ENCODE data around the gene PPIB. TPM values are rescaled to one million over a fixed set of nuclear protein-coding genes. Genes with fewer than 3 reads are reported as not detected.

The PPIB gene
- total and polyA plus RNA-seq, 9 of the 15 experiments (the other 6 are each of a cell fraction or from before 2014, with no cell fraction given): 306 to 746 (median 439) TPM

DNA sequence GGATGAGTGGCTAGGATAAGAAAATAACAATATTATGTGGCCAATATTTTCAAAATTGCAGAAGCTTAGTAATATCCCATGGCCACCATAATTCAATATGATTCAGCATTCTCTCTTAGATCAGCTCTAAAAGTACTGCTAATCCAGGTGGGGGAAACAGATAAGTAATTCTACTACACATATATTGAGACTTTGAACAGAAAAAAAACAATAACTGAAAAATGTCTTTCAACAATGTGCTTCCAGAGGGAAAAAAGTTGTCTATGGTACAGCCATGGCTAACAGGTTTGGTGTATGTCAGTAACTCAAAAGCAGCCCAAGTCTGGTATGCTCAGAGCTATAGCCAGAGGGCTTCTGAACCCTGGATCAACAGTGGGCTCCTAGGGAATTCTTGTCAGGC is 42.4 kb upstream of the PPIB start (continued):
- TF ChIP-seq, protein P1, sequence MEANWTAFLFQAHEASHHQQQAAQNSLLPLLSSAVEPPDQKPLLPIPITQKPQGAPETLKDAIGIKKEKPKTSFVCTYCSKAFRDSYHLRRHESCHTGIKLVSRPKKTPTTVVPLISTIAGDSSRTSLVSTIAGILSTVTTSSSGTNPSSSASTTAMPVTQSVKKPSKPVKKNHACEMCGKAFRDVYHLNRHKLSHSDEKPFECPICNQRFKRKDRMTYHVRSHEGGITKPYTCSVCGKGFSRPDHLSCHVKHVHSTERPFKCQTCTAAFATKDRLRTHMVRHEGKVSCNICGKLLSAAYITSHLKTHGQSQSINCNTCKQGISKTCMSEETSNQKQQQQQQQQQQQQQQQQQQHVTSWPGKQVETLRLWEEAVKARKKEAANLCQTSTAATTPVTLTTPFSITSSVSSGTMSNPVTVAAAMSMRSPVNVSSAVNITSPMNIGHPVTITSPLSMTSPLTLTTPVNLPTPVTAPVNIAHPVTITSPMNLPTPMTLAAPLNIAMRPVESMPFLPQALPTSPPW (CRISPR knock-in tag; IDR thresholded peaks at IDR 0.05): no peak
- TF ChIP-seq, protein P2, sequence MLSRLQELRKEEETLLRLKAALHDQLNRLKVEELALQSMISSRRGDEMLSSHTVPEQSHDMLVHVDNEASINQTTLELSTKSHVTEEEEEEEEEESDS (CRISPR knock-in tag; IDR thresholded peaks at IDR 0.05): no peak
- TF ChIP-seq POLR2AphosphoS2 (IDR thresholded peaks at IDR 0.05; ENCODE audit: low read length) (no peak), SOX6 (IDR thresholded peaks at IDR 0.05) (0 out of 2 replicates have a peak, but pooled peaks have one; percentile 64), MAFF (IDR thresholded peaks at IDR 0.05; ENCODE audit: low read length) (peak; percentile 82), DPF2 (IDR thresholded peaks at IDR 0.05) (peak; percentile 90), PCBP2 (IDR thresholded peaks at IDR 0.05; ENCODE audit: low read depth, low read length, poor library complexity, severe bottlenecking) (no peak), FIP1L1 (IDR thresholded peaks at IDR 0.05; ENCODE audit: low read depth, low read length, poor library complexity, severe bottlenecking) (no peak), ADNP (tag; IDR thresholded peaks at IDR 0.05) (0 out of 2 replicates have a peak, but pooled peaks have one; percentile 20), CEBPG (CRISPR knock-in tag; IDR thresholded peaks at IDR 0.05) (no peak), CEBPG (tag; conservative IDR thresholded peaks at IDR 0.05 in 1 of 2, IDR thresholded peaks at IDR 0.05 in 1 of 2) (no peak)
- TF ChIP-seq, protein P3, sequence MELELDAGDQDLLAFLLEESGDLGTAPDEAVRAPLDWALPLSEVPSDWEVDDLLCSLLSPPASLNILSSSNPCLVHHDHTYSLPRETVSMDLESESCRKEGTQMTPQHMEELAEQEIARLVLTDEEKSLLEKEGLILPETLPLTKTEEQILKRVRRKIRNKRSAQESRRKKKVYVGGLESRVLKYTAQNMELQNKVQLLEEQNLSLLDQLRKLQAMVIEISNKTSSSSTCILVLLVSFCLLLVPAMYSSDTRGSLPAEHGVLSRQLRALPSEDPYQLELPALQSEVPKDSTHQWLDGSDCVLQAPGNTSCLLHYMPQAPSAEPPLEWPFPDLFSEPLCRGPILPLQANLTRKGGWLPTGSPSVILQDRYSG (tag; conservative IDR thresholded peaks at IDR 0.05; ENCODE audit: low read depth): 0 out of 2 replicates have a peak, but pooled peaks have one; percentile 38
- TF ChIP-seq, protein P4, sequence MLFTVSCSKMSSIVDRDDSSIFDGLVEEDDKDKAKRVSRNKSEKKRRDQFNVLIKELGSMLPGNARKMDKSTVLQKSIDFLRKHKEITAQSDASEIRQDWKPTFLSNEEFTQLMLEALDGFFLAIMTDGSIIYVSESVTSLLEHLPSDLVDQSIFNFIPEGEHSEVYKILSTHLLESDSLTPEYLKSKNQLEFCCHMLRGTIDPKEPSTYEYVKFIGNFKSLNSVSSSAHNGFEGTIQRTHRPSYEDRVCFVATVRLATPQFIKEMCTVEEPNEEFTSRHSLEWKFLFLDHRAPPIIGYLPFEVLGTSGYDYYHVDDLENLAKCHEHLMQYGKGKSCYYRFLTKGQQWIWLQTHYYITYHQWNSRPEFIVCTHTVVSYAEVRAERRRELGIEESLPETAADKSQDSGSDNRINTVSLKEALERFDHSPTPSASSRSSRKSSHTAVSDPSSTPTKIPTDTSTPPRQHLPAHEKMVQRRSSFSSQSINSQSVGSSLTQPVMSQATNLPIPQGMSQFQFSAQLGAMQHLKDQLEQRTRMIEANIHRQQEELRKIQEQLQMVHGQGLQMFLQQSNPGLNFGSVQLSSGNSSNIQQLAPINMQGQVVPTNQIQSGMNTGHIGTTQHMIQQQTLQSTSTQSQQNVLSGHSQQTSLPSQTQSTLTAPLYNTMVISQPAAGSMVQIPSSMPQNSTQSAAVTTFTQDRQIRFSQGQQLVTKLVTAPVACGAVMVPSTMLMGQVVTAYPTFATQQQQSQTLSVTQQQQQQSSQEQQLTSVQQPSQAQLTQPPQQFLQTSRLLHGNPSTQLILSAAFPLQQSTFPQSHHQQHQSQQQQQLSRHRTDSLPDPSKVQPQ (CRISPR knock-in tag; IDR thresholded peaks at IDR 0.05; ENCODE audit: borderline replicate concordance): no peak
- TF ChIP-seq, protein P5, sequence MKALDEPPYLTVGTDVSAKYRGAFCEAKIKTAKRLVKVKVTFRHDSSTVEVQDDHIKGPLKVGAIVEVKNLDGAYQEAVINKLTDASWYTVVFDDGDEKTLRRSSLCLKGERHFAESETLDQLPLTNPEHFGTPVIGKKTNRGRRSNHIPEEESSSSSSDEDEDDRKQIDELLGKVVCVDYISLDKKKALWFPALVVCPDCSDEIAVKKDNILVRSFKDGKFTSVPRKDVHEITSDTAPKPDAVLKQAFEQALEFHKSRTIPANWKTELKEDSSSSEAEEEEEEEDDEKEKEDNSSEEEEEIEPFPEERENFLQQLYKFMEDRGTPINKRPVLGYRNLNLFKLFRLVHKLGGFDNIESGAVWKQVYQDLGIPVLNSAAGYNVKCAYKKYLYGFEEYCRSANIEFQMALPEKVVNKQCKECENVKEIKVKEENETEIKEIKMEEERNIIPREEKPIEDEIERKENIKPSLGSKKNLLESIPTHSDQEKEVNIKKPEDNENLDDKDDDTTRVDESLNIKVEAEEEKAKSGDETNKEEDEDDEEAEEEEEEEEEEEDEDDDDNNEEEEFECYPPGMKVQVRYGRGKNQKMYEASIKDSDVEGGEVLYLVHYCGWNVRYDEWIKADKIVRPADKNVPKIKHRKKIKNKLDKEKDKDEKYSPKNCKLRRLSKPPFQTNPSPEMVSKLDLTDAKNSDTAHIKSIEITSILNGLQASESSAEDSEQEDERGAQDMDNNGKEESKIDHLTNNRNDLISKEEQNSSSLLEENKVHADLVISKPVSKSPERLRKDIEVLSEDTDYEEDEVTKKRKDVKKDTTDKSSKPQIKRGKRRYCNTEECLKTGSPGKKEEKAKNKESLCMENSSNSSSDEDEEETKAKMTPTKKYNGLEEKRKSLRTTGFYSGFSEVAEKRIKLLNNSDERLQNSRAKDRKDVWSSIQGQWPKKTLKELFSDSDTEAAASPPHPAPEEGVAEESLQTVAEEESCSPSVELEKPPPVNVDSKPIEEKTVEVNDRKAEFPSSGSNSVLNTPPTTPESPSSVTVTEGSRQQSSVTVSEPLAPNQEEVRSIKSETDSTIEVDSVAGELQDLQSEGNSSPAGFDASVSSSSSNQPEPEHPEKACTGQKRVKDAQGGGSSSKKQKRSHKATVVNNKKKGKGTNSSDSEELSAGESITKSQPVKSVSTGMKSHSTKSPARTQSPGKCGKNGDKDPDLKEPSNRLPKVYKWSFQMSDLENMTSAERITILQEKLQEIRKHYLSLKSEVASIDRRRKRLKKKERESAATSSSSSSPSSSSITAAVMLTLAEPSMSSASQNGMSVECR (CRISPR knock-in tag; IDR thresholded peaks at IDR 0.05): no peak
- TF ChIP-seq, protein P6, sequence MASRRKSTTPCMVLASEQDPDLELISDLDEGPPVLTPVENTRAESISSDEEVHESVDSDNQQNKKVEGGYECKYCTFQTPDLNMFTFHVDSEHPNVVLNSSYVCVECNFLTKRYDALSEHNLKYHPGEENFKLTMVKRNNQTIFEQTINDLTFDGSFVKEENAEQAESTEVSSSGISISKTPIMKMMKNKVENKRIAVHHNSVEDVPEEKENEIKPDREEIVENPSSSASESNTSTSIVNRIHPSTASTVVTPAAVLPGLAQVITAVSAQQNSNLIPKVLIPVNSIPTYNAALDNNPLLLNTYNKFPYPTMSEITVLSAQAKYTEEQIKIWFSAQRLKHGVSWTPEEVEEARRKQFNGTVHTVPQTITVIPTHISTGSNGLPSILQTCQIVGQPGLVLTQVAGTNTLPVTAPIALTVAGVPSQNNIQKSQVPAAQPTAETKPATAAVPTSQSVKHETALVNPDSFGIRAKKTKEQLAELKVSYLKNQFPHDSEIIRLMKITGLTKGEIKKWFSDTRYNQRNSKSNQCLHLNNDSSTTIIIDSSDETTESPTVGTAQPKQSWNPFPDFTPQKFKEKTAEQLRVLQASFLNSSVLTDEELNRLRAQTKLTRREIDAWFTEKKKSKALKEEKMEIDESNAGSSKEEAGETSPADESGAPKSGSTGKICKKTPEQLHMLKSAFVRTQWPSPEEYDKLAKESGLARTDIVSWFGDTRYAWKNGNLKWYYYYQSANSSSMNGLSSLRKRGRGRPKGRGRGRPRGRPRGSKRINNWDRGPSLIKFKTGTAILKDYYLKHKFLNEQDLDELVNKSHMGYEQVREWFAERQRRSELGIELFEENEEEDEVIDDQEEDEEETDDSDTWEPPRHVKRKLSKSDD (conservative IDR thresholded peaks at IDR 0.05; ENCODE audit: low read length): no peak

Measured in K562 (cell line).